GM12892 (cell line): ENCODE data around the gene WNT3.
"Not testable (repeated sequence)": the region's sequence is repeated elsewhere in the genome, so short reads cannot be mapped to it uniquely, and the experiment has no call there.

Source experiments
- POLR2A ChIP-seq: IDR thresholded peaks from 2 replicates; pipeline ENCODE4 v1.6.1; 2011; ENCODE audit warnings: low read depth, low read length, control low read depth
- POLR2AphosphoS5 ChIP-seq: IDR thresholded peaks from 2 replicates; pipeline ENCODE4 v1.6.1; 2011; ENCODE audit warnings: low read depth, low read length, control low read depth

DNA sequence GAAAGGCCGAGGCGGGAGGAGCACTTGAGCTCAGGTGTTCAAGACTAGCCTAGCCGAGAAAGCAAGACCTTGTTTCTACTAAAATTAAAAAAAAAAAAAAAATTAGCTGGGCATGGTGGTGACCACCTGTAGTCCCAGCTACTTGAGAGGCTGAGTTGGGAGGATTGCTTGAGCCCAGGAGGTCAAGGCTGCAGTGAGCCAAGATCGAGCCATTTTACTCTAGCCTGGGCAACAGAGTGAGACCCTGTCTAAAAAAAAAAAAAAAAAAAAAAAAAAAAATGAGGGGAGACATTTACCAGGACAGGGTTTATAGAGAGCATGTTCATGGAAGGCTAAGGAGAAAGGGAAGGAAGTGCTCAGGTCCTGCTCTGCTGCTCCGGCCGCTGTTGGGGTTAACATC is 25.5 kb downstream of the WNT3 start:
- not testable (repeated sequence) for TF ChIP-seq POLR2A, POLR2AphosphoS5
